Measurements from ENCODE around the gene PCED1B.

- TF ChIP-seq CTCF (IDR thresholded peaks at IDR 0.05) (no peak), EZH2 (IDR thresholded peaks at IDR 0.05) (no peak)
Measured at GRCh38 chr12:47160316-47161244, 81.2 kb downstream of the PCED1B start.

All from neural progenitor cell (in vitro differentiated cells).